NOMO-1 treated with DMSO at 0.1 percent for 48 hours (cell line): Measurements from ENCODE around the gene SKA3.

Experiments used
- DNase-seq: peaks from one replicate; lab custom pipeline; 2025; ENCODE audit not compliant: unreplicated experiment; lab: John Stamatoyannopoulos, UW

The SKA3 gene

GRCh38 chr13:21117104-21117809 is 59.1 kb downstream of the SKA3 start:
- no peak for DNase-seq

GRCh38 chr13:21116141-21116540 is 60.2 kb downstream of the SKA3 start:
- DNase-seq = no peak

GRCh38 chr13:21115231-21115630 is 61.1 kb downstream of the SKA3 start:
- no peak for DNase-seq

DNA sequence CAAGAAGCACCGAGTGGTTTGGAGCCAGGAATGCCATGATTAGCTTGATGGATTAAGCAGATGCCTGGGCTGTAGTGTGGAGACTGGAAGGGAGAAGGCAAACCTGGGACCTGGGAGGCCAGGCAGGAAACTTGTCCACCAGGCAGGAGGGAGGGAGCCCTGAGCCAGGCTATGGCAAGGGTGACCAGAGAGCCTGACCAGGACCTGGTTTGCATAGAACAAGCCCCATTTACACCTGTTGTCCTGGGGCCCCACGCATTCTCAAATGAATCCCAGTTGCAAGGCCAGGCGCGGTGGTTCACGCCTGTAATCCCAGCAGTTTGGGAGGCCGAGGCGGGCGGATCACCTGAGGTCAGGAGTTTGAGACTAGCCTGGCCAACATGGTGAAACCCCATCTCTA is 64.8 kb downstream of the SKA3 start:
- DNase-seq = no peak

DNA sequence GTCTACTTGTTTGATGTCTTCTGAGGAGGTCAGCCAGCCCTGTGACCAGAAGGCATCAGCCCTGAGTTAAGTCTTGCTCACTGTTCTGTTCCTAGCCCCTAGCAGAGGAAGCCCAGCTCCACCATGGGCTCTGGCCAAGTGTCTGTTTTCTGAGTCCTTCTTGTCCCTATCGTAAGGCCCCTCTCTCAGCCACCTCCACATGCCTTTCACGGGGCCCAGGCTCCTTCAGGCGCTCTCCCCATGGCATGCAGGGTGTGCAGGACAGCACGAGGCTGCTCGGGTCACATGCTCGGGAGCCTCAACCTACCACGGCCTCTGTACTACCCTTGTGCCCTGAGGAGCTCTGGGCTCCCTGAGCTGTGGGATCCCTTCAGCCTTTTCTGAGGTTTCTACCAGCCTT is 67.2 kb downstream of the SKA3 start:
- no peak for DNase-seq

DNA sequence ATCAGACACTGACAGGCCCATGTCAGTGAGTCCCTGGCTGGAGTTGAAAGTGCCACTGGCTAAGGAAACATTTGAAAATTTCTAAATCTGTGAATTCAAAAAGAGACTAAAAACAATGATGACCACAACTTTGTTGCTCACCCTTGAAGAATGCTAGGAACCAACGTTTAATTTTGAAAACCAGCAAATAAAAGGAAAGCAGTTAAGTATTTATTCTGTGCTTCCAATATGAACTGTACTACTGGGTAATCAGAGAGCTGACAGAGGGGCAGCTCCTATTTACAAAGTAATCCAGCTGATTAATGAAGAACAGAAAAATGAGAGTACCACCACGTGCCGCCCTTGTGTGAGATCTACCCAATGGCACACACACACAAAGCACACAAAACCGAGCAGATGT is 70.3 kb downstream of the SKA3 start:
- no peak for DNase-seq

DNA sequence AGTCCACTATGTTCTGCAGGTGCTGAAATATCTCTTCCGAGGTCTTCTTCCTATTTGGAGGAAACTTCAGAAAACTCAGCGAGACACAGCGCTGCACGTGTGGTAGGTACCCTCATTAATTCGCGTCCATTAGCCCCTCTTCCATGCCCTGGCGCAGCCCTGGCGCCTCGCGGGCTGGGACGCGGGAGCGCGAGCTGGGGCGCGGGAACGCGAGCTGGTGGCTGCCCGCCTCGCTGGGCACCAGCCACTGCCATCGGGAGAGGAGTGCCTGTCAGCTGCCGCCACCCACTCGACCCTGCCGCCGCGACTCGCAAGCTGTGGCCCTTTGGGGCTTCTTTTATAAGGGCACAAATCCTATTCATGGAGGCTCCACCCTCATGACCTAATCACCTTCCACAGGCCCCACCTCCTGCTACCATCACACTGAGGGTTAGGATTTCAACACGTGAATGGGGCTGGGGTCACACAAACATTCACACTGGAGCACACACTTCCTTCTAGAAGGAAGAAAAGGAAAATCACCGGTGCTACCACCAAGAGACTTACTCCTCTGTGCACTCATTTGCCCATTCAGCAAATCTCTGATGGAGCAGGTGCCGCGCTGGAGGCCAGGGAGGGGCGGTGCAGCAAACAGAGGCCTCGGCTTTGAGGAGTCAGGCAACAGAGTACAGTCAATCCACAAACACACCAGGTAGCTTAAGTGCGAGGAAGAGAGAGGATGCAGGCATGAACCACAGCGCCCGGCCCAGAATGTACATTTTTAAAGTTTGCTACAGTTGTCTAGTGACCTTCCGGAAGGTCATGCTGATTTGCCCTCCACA is 71.9 kb downstream of the SKA3 start:
- DNase-seq = no peak
